CD4-positive, alpha-beta T cell treated with Interleukin-15 for 1 hour (primary cell): ENCODE measurements around the gene BCR.

ENCODE experiments used
- DNase-seq: peaks from one replicate; pipeline ENCODE4 v3.0.0-alpha.2; 2020

The BCR gene

DNA sequence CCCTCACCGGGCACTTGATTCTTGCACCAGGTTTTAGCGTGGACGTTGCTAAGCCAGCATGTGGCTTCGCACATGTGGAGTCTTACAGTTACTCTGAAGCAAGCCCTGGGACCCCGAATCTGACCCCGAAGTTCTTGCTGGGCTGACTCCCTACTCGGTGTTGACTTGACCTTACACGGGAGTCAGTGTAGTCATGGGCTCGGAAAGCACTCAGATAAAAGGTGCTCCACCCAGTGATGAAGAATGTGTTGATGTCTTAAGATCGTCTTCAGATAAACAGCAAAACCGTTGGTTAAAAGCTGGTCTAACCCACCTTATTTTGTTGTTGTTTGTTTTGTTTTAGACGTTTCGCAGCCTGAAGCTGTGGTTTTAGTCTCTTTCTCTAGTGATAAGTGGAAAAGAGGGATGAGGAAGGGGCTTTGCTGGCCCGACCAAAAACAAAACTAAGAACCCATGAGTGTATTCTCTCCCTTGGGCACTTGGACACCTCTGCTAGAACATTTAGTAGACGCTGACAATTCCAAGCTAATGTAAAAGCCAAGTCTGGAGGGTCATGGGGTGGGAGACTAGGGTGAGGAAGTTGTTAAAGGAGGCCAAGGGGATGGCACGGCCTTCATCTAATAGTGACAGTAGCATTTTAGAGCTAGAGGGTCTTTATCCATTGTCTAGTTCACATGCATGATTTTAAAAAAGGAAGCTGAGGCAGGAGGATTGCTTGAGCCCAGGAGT is 69.9 kb downstream of the BCR start:
- DNase-seq: no peak

DNA sequence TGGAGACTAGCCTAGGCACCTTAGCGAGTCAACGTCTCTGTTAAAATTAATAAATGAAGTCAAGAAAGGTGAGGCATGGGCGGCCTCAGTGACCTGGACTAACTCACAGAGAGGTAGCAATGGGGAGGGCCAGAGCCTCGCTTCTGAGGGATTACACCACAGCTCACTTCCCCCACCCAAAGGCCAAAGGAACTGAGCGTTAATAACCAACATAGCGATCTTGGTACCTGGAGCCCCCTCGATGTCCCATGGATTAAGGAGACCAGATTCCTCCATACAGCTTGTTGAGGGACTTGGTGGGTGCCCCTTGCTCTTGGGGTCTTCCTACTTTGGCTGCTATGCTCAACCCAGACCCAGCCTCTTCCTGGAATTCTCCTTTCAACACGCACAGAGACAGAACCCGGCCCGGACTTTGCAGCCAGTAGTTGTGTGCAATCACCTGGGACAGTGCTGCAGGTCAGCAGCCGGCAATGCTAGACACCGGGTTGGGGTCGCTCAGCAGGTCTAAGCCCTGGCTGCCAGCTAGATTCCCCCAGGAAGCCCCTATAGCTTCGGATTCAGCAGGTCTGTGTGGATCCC is 70.6 kb downstream of the BCR start:
- DNase-seq: no peak

DNA sequence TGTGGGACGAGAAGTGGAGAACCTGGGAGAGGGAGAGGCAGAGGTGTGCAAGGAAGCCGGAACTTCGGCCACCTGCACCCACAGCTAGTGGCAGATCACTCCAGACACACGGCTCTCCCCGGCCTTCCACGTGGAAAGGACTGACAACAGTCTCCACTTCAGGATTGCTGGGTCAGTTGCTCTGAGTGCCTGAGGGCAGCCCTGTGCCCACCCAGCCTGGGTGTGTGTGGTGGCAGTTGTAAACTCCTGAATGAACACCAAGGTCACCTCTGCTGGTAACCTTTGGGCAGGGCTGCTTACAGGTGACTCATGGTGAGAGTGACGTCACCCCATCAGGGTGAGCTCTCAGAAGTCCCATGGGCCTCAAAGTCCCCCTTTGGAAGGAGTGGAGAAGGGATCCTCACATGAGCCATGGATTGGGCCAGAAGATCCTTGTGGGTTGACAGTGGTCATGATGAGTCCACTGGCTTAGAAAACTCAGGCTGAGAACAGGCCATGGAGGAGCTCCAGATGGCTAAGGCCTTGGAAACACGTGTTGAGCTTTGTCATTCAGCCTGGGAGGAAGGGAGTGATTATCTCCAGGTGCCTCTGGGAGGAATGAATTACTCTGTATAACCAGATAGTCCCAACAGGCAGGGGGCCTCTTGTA is 71.3 kb downstream of the BCR start:
- no peak for DNase-seq

DNA sequence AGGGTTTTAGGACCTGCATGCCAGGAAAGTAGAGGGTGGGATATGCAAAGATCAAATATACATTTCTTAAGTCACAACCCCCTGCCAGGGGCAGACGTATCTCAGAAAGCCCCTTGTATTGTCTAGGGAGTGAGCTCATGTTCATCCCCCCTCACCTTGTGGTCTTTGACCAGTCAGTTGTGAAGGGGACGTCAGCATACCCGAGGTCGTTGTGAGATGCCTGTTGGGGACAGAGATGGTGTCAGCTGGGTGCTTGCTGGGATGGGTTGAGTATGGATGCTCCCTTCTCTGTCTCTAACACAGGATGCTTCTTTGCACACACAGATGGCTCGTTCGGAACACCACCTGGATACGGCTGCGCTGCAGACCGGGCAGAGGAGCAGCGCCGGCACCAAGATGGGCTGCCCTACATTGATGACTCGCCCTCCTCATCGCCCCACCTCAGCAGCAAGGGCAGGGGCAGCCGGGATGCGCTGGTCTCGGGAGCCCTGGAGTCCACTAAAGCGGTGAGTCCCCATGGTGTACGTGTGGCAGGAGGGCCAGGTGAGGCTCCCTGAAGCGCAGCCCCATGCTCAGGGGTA is 73.3 kb downstream of the BCR start:
- no peak for DNase-seq

DNA sequence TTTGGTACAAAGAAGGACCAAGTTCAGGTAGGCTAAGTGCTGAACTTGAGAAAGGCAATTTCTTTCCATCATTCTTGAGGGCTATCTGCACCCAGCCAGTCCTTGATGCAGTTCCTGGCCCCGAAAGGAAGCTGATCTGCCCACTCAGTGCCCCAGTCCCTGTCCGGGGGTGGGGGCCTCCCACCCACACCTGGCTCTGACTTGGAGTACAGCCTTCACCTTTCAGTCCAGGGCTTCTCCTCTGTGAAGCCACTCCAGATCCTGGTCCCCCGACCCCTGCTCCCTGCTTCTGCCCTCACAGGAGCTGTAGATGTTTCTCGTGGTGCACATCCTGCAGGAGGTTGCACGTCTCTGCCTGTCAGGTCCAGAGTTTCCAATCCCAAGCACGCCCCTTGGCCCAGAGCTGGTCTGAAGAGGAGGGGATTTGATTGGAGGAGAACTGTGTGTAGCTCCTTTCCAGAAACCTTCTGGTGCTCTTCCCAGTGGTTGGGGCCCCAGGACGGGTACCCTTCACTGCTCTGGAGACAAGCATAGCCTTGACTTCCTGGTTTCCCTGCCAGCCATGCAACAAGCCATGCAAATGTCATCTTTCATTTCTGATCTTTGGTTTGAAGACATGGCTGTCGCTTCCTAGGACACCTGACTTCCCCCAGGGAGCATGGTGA is 75.3 kb downstream of the BCR start:
- no peak for DNase-seq

DNA sequence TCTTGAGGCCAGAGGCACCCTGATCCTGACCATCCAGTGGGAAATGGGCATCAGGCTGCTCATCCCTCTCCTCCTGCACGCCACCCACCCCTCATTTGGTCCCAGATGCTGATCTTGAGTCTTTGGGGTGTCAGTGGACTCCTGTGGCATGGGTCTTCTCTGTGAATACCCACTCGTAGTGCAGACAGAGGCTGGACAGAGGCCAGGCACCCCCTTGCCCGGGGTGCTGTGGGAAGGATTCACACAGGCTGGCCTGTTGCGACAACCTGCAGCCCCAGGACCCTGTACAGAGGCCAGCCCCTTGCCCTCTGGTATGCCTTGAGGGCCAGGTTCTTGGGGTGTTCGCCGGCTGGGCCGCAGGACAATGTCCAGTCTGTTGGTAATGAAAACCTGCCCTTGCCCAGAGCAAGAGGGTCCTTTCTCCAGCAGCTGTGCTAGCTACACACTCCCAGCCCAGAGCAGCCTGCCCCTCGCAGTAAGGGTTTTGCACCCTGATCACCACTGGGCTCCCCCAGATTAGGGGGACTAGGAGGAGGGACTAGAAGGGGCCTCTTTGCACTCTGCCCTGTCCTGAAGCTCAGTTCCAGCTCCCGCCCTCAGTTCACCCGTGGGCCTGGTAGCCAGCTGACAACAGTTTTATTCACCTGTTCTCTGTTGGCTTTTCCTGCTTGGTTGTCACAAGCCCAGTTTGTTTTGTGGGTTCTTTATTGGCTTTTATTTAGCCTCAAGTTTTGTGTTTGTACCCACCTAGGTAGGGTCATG is 76.0 kb downstream of the BCR start:
- DNase-seq: no peak

DNA sequence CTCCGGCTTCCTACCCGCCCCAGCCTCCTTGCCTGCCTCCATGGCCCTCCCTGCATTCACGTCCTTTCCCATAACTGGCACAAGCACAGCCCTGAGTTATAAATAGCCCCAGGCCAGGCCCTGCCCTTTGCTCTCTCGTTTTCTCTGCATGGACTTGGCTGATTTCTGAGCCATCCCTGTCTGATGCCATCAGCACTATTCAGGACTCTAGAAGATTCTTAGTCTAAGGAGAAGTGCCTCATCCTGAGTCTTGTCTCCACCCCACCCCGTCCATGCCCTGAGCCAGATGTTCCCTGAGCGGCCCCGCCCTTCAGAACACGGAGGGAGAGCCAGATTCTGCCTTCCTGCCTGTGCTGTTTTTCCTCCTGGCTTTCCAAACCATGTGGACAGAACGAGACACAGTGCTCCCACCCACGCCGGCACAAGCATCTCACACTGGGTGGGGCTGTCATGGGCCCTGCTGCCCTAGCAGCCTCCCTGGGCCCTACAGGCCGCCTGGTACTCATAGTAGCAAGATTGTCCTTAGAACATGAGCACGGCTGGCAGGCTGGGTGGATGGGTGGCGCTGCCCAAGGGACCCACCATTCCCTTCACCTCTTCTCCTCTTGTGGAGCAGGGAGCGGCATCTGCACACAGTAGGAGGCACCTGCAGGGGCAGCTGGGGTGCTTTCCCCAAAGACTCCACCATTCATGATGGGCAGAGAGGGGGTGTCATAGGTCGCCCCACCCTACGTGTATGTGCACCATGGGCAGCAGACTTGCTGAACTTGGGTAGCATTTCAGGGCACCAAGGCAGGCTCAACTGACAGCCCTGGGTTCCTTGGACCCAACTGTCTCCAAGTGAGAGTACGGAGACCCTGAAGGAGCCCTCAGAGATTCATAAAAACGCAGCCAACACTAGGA is 76.9 kb downstream of the BCR start:
- no peak for DNase-seq

DNA sequence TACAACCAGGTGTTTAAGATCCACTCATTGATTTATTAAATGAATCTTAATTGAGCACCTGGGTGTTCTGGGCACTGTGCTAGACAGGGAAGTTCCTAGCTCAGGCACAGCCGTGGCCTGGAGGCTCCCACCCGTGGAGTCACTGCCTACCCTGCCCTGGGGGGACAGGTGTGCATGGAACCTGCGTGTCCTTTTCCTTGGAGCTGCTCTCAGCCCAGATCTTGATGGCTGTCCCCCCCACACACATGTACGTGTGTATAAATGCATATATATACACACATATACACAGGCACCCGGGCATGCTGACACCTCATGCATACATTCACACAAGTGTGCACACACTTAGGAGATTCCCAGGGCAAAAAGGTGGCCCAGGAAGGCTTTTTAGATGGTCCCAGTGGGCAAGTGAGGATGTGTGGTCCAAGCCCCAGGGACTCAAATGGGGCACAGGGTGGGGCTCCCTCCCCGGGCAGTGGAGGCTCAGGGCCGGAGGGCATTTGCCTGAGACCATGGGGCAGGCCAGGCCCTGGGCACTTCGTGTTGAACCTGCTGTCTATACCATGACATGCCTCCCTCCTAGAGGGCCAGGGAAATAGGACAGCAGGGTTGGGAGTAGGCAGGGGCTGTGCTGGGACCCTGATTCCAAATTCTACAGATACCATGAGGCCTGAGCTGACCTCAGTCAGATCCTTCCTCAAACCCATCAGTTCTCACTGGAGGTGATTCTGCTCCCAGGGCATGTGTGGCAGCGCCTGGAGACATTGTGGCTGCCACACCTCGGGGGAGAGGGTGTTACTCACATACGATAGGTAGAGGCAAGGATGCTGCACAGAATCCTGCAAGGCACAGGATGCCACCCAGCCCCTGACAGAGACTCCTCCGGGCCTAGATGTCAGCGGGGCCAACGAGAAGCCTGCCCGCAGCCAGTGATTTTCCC is 77.8 kb downstream of the BCR start:
- no peak for DNase-seq

DNA sequence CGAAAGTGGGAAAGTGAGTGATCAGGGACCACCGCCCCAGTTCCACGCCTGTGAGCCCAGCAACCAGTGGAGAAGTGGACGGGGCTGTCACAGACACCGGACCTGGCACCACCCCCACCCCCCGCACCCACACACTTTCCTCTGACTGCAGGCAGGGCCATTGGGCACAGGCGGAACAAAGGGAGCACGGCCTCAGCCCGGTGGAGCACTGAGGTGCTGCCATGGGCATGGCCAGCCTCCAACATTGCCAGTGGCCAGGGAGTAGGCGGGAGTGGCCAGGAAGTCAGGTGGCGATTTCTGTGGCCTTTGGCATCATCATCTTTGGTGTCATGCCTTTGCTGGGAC is 78.5 kb downstream of the BCR start:
- DNase-seq: no peak

DNA sequence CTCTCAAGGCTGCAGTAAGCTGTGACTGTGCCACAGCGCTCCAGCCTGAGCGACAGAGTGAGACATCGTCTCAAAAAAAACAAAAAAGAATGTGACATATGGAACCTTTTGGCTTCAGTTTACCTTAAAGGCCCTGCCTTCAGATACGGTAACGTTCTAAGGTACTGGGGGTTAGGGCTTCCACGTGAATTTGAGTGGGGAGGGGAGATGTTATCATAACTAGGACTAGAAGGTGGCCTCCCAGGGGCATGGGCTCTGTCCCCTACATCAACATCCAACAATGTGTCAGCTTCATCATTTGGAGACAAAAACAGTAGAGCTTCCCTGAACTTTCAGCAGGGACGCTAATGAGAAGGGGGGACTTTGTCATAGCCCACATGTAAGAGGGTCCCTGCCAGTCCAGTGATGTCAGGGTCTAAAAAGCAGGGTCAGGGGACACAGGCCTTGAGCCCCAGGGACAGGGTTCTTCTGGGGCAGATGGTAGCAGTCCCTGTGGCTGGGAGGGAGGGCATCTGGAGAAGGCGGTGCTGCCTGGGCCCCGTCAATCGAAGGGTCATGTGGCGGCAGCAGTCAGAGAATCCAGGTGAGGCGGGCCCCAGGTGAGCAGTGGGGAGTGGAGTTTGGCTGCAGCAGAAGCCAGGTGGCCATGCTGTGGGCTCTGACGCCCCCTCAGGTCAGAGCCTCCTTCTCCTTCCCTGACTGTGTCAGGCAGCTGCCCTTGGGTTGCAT is 79.8 kb downstream of the BCR start:
- DNase-seq: no peak

DNA sequence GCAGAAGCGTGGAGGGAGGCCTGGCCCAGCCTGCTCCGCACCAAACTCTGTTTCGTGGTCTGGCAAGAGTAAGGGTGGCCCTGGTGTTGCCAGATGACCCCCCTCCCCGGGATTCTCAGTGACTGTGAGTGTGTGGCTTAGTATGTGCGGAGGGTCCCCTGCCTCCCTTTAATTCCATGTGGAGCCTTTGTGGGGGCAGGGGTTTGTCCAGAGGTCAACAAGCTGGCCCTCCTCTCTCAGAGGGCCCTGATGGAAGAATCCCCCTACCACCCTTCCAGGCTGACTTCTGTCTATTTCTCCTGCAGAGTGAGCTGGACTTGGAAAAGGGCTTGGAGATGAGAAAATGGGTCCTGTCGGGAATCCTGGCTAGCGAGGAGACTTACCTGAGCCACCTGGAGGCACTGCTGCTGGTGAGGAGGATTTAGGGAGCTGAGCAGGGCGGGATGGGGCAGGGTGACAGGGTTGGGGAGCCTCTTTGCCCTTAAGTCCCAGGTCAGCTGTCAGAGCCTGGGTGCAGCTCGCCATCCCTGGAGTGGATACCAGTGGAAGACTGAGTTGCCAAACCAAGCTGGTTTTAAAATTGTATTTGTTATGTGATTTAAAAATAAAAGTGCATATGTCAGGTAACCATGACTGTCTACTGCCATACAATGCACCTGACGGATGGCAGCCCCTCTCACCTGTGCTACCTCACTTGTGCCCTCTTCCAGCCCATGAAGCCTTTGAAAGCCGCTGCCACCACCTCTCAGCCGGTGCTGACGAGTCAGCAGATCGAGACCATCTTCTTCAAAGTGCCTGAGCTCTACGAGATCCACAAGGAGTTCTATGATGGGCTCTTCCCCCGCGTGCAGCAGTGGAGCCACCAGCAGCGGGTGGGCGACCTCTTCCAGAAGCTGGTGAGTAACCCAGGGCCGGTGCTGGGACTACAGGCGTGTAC is 80.6 kb downstream of the BCR start:
- DNase-seq: no peak

DNA sequence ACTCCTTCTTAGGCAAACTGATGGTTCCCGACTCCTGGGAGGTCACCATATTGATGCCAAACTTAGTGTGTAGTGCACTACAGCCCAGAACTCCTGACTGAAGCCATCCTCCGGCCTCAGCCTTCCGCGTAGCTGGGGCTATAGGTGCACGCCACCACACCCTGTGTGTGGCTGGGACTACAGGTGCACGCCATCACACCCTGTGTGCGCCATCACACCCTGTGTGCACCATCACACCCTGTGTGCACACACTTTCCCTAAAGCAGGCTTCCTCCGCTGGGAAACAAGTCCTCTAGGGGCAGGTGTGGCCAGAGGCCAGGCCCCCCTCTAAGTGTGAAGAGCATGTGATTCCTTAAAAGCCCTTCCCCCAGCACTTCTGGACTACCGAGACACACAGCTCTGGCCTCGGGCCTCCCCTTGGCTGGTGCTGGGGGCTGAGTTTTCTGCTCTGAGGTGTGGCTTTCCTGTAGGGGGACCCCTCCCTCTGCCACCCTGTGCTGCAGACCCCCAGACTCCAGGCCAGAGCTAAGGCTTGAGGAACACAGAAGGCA is 81.7 kb downstream of the BCR start:
- DNase-seq: no peak

DNA sequence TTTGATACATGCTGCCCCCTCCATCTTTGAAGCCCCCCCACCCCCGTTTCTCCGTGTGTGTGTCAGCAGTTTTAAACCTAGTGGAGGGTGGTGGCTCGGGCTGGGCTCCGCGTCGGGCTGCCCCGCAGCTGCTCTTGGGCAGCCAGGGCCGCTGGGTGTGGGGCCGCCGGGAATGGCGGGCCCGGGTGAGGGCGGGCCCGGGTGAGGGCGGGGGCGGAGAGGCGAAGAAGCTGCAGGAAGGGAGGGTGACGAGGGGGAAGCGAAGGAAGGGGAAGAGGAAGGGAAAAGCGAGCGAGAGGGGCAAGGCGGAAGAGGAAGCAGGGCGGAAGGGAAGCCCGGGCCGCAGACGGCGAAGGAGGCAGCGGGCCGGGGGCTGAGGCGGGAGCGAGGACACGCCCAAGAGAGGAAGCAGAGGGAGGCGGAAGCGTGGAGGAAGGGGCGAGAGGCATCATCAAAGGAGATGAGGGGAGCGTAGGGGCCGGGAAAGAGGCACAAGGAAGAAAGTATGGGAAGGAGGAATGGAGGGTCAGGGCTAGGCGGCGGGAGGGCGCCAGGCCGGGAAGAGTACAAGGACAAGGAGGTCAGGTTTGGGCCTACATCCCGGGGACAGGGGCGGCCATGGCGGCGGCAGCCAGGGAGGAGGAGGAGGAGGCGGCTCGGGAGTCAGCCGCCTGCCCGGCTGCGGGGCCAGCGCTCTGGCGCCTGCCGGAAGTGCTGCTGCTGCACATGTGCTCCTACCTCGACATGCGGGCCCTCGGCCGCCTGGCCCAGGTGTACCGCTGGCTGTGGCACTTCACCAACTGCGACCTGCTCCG is 82.4 kb downstream of the BCR start:
- DNase-seq: no peak

DNA sequence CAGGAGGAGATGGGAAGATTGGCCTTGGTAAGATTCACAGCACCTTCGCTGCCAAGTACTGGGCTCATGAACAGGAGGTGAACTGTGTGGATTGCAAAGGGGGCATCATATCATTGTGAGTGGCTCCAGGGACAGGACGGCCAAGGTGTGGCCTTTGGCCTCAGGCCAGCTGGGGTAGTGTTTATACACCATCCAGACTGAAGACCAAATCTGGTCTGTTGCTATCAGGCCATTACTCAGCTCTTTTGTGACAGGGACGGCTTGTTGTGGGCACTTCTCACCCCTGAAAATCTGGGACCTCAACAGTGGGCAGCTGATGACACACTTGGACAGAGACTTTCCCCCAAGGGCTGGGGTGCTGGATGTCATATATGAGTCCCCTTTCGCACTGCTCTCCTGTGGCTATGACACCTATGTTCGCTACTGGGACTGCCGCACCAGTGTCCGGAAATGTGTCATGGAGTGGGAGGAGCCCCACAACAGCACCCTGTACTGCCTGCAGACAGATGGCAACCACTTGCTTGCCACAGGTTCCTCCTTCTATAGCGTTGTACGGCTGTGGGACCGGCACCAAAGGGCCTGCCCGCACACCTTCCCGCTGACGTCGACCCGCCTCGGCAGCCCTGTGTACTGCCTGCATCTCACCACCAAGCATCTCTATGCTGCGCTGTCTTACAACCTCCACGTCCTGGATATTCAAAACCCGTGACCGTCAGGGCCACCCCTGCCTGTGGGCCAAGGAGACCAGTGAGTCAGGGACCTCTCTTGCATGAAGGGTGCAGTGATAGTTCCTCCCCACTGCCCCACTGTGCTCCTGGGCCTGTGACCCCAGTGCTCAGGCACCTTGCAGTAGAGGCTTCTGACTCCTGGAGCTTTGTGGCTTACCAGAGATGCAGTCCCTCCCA is 83.6 kb downstream of the BCR start:
- DNase-seq: peak; percentile 86

DNA sequence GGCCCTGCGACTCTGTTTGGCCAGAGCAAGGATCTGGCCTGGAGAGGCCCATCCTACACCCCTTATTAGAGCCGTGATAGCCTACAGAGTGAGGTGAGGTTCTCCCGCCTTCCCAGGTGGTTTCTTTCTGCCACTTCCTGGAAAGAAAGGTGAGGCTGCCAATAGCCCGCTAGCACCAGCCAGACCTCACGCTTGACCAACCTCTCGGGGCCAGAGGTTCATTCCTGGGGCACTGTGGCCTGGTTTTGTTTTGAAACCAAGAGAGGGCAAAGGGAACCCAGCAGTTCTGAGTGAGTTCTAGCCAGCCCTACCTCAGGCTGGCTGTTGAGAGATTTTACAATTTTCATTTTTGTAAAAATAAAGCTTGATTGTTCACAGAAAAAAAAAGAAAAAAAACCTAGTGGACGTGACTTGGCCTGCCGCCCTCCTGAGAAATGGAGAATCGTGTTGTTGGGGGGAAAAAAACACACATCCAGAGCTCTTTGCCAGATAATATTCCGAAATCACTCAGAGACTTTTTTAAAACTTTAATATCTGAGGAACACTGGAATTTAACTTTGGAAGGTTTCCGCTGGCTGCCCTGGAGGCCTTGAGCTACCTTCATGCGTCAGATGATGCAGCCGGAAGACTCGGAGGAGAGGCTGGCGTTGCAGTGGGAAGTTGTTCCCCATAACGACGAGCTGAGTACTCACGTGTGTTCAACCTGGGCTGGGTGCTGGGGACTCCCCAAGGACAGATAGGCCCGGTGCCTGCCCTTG is 84.5 kb downstream of the BCR start:
- no peak for DNase-seq

DNA sequence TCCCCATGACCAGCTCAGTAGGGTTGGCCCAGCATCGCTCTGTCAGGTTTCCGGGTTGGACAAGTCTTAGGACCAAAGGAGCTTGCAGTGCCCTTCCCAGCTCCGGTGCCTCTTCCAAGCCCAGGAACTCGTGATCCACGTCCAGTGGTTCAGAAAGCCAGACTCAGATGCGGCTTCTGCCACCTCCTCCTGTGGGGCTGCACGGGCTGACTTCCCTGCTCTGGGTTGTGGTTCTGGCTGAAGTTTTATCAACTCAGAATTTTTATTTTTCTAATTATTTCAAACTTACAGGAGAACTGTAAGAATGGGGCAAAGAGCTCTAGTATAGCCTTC is 85.0 kb downstream of the BCR start:
- DNase-seq: no peak
